HG03025 (cell line): ENCODE results near the gene UNC13D.
A peak's percentile ranks its signal among the peaks of the same experiment; 100 is the strongest.
"Not testable (repeated sequence)": the region's sequence is repeated elsewhere in the genome, so short reads cannot be mapped to it uniquely, and the experiment has no call there.

ENCODE experiments used
- ATAC-seq: cut with Tn5 transposase; IDR thresholded peaks from one replicate; pipeline ENCODE4 v1.9.1; 2021; ENCODE audit warnings: mild to moderate bottlenecking, moderate library complexity; ENCODE audit not compliant: unreplicated experiment, low FRiP score

Gene UNC13D

DNA sequence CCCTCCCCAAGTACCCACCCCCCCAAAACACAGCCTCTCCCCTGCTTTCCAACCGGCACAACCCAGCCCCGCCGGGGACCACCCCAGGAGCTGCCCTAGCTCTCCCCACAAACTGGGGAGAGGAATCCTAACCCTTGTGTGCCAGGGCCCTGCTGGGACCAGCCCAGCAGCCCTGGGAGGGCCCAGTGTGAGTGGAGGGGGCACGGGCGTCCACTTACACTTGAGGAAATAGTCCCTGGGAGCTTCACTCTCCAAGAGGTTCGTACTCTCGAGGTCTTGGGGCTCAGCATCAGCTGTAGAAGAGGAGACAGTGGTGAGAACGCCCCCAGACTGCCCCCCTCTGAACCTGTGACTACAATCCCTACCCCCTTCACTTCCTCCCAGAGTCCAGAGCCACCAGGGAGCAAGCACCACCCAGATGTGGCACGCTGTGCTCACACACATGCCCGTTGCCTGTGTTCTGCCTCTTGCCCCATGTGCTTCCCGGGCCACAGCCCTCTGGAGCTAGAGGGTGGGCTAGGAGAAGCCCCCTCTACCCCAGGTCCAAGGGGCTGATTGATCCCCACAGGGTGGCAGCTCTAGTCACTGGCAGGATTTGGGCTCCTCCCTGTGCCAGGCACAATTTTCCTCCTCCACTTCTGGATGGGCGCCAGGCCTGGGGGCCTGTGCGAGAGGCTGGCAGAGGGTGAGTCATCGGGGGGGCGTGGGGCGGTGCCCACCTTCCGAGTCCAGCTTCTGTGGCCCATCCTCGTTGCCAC lies 31.2 kb upstream of the UNC13D start:
- ATAC-seq, result no peak

DNA sequence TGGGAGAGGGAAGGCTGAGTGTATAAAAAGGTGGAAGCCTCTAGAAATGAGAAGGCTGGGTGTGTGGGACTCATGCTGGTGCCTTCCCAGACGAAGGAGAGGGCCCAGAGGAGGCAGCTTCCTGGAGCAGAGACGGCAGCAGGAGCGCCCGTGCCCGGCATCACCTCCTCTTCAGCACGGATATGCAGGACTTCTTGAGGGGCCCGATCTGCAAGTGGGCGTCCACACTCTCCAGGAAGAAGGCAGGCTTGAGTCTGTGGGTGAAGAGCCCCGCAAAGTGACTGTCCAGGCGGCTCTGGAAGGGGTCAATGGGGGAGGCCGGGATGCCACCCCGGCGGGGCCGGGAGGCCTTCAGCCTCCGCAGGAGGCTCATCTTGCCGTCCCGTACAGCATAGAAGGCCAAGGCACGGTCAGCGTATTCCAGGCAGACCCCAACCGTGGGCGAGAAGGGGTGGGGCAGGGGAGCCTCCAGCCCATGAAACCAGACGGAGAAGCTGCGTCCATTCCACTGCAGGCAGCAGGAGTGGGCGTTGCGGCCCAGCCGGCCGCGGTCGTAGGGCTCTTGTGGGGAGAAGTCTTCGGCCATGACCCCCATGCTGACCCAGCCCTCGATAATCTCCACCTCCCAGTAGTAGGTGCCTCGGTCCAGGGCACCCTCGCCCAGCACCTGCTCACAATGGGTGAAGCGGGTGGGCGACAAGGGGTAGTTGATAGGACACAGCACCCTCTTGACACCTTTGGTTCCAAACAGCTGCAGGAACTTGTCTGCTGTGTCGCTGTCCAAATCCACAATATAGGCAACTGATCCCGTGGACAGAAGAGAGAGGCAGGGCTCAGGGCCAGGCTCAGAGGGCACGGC lies 30.3 kb upstream of the UNC13D start:
- no peak for ATAC-seq

DNA sequence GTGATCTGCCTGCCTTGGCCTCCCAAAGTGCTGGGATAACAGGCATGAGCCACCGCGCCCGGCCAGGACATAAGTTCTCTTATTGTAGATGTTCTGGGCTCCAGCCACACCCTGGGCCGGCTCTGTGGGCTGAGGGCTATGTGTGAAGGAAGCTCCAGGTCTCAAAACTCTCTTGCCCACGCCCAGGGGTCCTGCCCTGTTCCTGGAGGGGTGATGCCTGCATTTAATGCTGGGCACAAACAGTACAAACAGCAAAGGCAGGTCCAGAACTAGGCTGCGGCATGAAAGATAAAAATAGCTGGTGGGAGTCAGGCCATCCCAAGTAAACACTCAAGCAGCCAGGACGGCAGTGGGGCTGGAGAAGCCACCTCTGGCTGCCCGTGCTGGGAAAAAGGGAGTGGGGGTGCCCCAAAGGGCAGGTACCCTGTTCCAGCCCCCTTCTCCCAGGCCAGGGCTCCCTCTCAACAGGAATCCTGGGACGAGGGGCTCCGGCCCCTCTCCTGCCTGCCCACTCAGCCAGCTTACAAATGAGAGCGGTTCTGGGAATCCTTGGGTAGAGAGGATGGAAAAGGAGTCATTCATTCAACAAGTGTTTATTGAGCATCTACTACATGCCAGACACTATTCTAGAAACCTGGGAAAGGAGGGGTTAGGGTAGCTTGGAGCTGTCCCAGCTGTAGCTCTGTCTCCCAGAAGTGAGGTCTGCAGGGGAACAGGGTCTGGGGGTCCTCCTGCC lies 29.6 kb upstream of the UNC13D start:
- ATAC-seq, result no peak

DNA sequence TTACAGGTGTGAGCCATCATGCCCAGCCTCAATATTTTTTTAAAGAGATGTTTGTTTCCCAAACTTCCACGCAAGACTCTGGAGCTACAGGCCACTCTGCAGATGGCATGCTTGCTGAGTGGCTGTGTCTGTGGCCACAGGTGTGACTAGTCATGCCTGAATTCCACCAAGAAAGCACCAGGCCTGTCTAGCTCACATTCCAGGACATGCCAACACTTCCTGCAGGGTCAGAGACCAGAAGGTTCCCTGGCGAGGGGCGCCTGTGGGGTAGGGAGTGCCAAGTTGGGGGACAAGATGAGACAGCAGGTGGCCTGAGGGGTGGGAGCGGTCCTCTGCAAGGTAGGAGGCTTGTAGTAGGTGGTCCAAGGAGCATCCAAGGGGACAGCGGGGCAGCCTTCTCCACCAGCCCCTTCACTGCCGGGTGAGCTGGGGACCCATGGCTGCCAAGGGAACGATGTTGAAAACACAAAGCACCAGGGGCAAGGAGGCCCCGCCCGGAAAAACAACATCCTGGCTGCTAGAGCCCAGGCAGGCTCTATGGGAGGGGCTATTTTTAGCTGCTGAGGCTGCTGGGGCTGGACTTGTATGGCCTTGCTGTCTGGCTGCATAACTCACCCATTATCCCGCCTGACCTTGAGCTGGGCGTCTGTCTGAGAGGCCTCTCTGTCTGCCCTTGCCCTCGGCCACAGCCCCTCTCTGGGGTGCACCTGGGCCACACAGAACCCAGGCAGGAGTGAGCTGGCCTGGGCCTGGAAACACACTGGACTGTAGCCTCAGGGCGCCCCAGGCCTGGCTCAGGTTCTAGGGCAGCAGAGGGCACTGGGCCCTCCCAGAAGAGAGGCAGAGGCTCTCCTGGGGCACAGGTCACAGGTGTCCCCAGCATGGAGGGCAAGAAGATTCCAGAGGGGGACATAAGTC lies 28.5 kb upstream of the UNC13D start:
- ATAC-seq, result no peak

DNA sequence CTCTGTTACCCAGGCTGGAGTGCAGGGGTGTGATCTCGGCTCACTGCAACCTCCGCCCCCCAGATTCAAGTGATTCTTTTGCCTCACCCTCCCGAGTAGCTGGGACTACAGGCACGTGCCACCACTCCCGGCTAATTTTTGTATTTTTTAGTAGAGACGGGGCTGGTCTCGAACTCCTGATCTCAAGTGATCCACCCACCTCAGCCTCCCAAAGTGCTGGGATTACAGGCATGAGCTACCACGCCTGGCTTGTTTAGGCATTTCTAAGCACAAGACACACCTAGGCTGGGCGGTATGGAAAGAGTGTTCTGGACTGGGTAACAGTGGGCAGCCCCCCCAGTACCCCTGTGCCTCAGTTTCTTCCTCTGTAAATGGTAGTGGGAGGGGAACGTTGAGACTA lies 26.0 kb upstream of the UNC13D start:
- ATAC-seq, result not testable (repeated sequence)

DNA sequence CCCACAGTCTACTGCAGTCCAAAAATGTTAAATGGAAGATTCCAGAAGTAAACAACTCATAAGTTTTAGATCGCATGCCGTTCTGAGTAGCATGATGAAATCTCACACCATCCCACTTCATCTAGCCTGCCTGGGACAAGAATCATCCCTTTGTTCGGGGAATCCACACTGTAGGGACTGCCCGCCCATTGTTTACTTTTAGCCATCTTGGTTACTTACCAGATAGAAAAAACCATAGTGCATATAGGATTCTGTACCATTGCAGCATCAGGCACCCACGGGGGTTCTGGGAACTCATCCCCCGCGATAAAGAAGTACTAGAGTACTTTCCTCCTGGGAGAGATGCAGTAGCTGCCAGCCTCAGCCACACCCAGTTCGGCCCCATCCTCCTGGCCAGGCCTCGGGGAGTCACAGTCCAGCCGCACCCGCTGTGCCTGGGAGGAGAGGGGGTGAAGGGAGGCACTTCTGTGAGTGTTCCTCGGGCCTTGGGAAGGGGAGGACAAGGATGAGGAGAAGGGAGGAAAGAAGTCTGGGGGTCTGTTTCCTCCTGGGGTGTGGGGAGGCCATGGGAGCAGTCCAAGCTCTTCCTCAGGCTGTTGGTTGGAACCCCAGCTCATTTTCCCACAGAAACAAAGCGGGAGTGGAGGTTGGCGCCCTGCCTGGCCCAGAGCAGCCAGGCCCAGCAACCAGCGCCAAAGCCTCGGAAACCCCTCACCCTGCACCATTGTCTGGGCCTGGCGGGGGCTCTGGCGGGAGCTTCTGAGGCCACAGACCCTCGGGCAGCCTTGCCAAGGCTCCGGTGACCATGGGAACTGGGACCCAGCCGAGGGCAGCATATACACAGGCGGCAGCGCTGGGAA lies 25.3 kb upstream of the UNC13D start:
- ATAC-seq, result no peak

DNA sequence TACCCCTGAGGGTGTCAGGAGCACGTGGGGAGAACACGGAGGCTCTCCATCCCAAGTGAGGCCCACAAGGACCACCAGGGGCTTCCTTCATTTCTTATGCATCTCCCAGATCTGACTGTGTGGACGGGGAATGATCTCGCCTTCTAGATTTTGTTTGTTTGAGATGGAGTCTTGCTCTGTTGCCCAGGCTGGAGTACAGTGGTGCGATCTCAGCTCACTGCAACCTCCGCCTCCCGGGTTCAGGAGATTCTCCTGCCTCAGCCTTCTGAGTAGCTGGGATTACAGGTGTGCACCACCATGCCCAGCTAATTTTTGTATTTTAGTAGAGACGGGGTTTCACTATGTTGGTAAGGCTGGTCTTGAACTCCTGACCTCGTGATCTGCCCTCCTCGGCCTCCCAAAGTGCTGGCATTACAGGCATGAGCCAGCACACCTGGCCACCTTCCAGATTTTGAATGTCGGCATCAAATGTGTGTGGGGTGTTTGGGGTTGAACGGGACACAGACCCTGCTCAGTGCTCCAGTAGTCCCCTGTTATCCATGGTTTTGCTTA lies 24.6 kb upstream of the UNC13D start:
- ATAC-seq, result not testable (repeated sequence)

DNA sequence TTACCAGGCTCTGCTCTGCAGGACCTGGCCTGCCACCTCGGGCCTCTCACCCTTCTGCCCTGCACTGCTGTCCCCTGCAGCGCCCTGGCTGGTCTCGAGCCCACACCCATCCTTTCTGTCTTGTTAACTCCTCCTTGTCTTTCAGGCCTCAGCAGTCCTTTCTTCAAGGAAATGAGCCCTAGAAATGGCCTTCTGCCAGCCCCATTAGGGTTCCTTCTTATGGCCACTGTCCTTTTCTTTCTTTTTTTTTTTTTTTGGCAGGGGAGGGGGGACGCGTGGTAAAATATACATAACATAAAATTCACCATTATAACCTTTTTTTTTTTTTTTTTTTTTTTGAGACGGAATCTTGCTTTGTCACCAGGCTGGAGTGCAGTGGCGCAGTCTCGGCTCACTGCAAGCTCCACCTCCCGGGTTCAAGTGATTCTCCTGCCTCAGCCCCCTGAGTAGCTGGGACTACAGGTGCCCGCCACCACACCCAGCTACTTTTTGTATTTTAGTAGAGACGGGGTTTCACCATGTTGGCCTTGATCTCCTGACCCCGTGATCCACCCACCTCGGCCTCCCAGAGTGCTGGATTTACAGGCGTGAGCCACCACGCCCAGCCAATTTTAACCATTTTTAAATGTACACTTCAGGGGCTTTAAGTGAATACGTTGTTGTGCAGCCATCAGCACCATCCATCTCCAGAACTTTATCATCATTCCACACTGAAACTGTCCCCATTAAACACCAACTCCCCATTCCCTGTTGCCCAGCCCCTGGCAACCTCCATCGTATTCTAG lies 21.4 kb upstream of the UNC13D start:
- ATAC-seq, result not testable (repeated sequence)

DNA sequence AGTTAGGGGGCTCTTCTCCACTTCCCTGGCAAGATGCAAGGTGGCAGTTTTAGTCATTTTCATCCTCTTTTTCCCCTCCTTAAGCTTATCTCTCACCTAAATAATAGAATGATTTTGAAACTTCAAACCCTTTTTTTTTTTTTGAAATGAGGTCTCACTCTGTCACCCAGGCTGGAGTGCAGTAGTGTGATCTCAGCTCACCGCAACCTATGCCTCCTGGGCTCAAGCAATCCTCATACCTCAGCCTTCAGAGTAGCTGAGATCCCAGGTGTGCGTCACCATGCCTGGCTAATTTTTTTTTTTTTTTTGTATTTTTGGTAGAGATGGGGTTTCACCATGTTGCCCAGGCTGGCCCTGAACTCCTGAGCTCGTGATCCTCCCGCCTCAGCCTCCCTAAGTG lies 20.7 kb upstream of the UNC13D start:
- not testable (repeated sequence) for ATAC-seq

DNA sequence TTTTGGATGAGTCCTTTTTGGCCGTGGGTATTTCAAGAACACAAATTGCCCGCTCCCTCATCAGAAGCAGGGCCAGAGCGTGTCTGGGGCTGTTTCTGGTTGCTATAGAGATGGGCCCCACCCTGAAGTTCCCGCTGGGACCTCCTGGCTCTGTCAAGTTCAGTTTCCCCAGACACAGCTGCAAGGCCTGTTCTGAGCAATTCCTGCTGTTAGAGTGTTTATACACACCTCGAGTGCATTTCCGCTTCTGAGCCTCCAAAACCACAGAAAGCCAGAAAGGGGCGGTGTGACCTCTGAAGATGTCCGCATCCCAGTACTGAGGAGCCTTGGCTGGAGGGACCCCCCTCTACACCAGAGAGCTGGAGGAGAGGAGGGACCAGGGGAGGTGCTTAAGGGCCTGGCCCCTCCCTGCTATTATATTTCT lies 20.3 kb upstream of the UNC13D start:
- ATAC-seq, result peak; percentile 75

DNA sequence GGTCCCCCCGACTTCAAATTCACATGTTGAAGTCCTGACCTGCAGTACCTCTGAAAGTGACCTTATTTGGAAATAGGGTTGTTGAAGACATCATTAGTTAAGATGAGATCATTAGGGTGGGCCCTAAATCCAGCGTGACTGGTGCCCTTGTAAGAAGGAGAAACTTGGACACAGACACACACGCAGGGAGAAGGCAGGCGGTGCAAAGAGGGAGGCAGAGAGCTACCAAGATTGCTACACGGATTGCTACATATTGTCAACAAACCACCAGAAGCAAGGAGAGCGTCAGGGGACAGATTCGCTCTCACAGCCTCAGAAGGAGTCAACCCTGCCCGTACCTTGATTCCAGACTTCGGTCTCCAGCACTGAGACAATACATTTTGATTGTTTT lies 17.7 kb upstream of the UNC13D start:
- no peak for ATAC-seq

DNA sequence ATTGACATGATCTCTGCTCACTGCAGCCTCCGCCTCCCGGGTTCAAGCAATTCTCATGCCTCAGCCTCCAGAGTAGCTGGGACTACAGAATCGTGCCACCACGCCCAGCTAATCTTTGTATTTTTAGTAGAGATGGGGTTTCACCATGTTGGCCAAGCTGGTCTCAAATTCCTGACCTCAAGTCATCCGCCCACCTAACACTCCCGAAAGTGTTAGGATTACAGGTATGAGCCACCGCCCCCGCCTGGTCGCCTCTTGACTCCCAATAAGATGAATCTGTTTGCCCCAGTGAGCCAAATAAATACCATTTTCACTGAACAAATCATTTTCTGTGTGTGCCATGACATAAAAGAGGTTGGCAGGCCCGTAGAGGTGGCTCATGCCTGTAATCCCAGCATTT lies 15.2 kb upstream of the UNC13D start:
- ATAC-seq, result not testable (repeated sequence)

DNA sequence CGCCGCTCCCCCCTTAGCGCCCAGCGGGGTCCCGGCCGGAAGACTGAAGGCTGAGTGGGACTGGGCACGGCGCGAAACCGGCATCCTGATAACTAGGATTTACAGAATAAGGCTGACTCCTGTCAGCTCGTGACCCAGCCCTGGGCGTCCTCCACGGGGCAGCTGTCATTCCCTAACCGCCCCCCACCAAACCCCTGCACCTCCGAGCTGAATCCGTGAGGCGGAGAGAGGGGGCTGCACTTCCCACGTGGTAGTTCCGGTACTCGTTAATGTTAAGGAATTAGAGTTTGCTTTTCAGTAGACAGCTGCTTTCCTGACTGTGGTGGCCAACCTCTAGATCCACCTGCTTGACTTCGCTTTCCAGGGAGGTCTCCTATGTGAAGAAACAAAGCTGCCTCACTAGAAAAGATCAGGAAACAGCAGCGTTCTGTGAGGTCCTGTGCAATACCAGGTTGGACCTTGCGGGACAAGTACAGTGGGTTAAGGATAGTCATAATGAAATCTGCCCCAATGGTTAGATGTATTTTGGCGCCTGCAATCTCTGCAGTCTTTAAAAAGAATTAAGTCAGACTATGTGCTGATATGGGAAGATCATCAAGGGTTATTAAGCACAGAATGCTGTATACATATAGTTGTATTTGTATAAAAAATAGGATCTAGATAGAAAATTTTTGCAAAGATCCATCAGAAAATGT lies 12.0 kb upstream of the UNC13D start:
- no peak for ATAC-seq

DNA sequence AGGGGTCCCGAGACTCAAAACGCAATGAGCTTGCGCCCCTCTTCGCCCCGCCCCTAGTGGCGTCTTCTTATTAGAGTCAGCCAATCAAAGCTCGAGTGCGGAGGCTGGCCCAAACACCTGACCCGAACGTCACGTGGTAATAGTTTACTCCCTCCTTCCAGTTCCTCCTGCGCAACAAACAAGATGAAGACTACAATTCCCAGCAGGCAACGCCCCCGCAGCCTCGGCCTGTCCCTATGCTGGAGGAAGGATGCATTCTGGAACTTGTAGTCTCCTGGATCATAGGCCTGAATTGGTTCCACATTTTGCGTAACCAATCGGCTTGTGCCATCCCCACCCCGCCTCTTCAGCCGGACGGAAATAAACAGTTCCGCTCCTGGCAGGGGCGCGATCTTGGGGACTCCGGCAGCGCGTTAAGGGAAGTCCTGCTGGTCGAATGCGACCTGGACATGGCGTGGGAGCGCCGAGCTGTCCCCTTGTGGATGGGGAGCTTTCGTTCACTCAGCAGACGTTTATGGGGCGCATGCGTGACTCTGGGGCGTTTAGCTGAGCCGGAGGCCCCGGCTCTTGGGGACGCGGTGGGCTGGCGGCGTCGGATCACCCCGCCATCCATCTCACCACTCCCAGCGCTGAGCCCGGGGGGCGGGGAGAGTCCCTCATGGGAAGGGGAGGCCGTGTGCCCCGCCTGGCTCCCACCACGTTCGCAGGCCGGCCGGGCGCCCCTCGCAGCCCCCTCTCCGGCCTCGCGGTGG lies 11.3 kb upstream of the UNC13D start, which contains the start of gene WBP2:
Gene WBP2, minus strand, starts transcription at position 26 of the 752 bp plus-strand sequence. CDS start 38 bp downstream, outside the sequence.
- ATAC-seq, result peak; percentile 82

DNA sequence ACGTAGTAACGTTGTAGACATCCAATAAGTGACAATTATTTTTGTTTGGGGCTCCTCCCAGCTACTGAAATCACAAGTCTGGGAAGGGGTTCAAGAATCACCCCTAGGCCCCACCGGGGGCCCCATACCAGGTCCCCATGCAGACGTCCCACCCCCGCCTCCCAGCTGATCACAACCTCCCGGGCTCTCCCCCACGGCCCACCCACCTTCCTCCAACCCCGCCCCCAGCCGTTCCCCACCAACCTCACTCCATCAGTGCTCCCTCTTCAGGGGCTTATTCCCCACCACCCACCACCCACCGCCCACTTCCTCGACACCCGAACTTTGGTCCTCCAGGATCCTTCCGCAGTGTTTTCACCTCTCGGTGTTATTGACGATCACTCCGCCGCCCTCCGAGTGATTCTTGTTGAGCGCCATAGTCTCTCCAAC lies 10.7 kb upstream of the UNC13D start:
- no peak for ATAC-seq

DNA sequence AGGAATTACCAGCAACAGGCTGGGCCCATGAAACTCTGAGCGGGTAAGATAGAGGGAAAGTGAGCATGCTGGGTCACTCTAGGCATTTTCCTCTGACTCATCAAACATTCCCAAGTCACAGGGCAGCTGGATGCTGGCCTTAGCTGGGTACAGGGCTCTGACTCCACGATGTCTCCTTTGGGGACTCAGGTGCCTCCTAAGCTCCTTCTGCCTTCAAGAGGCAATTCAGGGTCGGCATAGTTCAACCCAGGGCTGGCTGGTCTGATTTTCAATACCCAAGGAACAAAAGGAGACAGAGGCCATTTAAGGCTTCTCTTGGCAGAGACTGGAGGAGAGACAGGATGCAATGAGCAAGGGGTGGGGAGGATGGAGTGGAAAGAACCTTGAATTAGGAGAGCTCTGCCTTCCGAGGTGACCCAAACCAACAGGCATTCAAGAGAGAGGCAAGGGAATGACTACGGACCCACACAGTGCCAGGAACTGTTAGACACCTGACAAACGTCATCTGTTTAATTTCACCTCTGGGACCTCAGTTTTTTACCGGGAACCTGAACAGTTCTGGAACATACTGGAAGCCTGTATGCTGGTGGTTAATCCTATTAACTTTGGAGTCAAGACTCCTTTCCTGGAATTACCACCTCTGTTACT lies 10.0 kb upstream of the UNC13D start:
- no peak for ATAC-seq
